Suppressor macrophage treated with lipopolysaccharide for 1 hour (primary cell): Measurements from ENCODE around the gene ADGRG4.
"Not testable (repeated sequence)": the region's sequence is repeated elsewhere in the genome, so short reads cannot be mapped to it uniquely, and the experiment has no call there.

Experiments
- DNase-seq, 3 donors: peaks; one replicate each; pipeline ENCODE4 v3.0.0-alpha.2; 2020 to 2022

Gene ADGRG4, protein sequence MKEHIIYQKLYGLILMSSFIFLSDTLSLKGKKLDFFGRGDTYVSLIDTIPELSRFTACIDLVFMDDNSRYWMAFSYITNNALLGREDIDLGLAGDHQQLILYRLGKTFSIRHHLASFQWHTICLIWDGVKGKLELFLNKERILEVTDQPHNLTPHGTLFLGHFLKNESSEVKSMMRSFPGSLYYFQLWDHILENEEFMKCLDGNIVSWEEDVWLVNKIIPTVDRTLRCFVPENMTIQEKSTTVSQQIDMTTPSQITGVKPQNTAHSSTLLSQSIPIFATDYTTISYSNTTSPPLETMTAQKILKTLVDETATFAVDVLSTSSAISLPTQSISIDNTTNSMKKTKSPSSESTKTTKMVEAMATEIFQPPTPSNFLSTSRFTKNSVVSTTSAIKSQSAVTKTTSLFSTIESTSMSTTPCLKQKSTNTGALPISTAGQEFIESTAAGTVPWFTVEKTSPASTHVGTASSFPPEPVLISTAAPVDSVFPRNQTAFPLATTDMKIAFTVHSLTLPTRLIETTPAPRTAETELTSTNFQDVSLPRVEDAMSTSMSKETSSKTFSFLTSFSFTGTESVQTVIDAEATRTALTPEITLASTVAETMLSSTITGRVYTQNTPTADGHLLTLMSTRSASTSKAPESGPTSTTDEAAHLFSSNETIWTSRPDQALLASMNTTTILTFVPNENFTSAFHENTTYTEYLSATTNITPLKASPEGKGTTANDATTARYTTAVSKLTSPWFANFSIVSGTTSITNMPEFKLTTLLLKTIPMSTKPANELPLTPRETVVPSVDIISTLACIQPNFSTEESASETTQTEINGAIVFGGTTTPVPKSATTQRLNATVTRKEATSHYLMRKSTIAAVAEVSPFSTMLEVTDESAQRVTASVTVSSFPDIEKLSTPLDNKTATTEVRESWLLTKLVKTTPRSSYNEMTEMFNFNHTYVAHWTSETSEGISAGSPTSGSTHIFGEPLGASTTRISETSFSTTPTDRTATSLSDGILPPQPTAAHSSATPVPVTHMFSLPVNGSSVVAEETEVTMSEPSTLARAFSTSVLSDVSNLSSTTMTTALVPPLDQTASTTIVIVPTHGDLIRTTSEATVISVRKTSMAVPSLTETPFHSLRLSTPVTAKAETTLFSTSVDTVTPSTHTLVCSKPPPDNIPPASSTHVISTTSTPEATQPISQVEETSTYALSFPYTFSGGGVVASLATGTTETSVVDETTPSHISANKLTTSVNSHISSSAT (N-terminal part only)

DNA sequence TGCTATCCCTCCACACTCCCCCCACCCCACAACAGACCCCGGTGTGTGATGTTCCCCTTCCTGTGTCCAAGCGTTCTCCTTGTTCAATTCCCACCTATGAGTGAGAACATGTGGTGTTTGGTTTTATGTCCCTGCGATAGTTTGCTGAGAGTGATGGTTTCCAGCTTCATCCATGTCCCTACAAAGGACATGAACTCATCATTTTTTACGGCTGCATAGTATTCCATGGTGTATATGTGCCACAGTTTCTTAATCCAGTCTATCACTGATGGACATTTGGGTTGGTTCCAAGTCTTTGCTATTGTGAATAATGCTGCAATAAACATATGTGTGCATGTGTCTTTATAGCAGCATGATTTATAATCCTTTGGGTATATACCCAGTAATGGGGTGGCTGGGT lies at the start of gene ADGRG4:
Gene ADGRG4, plus strand, starts transcription at position 243 of the 400 bp plus-strand sequence. CDS start 7,815 bp downstream, outside the sequence.
- not testable (repeated sequence) for DNase-seq

DNA sequence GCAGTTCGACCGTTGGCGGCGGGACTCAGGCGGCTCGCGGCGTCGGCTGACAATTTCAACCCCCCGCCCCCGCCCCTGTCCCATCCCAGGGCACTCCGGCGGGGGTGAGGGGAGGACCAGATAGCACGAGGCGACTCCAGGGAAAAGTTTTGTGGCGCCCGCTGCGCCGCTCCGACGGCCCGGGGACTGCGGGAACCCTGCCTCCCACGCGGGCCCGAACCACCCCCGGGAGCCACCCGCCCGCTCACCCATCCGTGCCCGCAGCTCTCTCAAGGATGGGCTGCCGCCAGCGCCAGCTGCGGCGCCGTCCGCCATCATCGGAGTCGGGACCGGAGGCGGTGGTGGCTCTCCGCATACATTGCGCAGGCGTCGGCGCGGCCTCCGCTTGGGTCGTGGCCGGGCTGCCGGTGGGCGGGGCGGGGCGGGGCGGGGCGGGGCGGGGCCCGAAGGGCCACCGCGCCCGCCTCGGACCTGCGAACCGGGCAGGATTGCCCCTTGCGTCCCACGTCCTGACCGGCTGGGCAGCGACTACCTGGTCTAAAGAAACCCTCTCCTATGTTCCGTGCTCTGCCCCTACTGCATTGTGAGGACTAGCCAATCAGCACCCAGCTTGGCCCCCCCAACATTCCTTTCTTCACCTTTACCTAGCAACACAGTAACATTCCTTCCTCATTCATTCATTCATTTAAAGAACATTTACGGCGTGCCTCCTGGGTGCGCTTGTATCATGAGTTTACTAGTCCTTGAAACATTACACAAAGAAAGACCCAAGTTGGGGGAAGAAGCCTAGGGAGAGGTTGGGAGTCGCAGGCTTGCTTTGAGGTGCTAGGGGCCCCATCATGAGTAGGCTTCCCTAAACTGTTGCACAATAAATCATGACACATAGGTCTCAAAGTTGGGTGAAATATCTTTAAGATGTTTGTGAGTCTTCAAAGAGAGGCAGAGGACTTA lies 49.4 kb upstream of the ADGRG4 start, which contains the start of gene MAP7D3:
Gene MAP7D3, minus strand, starts transcription at position 360 of the 951 bp plus-strand sequence. Its CDS starts 42 bp downstream, at position 318.
- peak; percentile 62 to 81 (median 75) for DNase-seq

DNA sequence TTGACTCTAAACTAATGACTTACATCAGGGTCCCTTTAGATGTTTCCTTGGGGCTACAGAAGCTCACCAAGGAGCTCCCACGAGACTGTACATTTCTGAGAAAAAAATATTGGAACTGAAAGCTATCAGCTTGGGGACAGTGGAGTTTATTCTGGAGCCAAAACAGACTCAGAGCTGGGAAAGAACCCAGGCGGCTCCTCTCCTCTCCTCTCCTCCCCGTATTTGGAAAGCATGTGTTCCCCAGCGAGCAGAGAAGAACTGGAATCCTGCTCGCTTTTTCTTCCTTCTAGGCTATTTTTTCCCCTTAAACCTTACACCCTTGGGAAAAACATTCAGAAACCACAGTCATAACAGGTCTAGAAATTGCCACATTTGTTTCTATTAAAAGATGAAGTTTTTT lies 45.2 kb upstream of the ADGRG4 start:
- no peak for DNase-seq

DNA sequence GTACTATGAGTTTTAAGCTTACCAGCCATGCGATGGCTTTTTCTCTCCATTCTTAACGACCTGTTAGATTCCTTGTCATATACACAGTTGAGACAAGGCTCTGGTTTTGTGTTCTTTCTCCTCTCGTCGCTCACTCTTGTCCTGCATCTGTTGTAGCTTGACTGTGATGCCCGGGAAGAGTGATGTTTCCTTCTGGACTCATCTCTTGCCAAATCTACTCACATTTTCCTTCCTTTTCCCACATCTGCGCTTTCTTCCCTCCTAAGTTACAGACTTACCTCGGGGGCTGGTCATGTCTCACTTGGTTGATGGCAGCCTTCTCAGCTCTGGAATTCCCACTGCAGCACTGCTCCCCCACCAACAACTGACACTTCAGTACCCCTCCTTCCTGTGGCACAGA lies 44.7 kb upstream of the ADGRG4 start:
- no peak for DNase-seq

DNA sequence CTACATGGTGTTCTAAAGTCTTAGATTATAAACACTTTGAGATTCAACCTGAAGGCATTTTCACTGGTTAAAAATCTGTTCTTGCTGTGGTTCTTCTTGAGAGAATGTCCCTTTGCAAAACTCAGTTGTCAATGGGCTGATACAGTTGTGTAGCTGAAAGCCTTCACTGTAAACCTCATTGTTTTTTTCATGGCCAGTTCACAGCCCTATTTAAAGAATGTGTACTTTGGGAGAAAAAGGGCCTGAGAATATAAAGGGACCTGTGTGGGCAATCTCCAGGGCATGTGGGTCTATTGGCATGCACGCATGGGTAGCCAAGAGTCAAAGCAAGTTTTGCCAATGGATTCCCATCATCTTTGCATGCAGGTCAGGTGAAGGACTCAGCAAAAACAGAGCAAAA lies 41.8 kb upstream of the ADGRG4 start:
- no peak for DNase-seq

DNA sequence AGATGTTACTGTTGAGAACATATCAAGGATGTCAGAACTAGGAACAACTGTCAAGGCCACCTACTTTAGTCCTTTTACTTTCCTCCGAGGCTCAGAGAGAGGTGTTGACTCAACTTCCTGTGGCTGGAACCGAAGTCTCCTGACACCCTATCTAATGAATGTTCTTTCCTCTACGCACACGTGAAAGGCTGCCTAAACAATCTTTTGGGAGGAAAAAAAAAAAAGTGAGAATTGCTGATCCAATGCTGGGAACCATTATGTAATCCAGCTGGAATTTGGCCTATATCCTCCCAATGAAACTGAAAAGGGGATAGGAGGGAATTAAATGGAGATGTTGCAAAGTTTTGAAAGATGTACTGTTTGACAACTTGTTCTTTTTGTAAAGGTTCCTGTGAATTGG lies 41.2 kb upstream of the ADGRG4 start:
- DNase-seq, result peak in 1 of 3 donors; percentile 16

DNA sequence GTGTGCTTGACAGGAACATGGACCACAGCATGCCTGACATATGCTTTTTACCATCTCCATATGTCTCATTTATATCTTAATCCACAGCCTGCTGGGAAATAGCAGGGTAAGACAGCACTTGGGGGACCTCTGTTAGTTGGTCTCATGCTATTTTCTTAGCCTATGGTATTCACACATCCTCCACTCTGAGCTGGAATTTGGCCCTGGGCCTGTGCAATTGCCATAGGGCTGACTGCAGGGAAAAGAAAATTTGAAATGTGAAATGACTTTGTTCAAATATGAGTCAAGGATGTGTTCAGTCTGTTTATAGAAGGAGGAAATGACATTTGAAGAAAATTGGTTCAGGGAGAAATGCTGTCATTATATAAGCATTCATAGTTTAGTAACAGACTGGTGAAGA lies 40.0 kb upstream of the ADGRG4 start:
- DNase-seq, result peak in 1 of 3 donors; percentile 19

DNA sequence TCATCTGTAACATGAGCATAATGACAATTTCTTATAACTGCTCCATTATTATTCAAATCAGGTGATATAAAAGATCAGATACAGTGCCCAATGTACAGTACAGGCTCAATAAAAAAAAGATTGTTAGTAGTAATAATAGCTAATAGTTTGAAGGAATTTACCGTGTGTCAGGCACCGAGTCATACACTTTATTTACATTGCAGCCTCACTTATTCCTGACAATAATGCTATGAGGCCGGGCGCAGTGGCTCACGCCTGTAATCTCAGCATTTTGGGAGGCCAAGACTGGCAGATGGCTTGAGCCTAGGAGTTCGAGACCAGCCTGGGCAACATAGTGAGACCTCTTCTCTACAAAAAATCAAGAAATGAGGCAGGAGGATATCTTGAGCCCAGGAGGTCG lies 39.4 kb upstream of the ADGRG4 start:
- DNase-seq, result no peak

DNA sequence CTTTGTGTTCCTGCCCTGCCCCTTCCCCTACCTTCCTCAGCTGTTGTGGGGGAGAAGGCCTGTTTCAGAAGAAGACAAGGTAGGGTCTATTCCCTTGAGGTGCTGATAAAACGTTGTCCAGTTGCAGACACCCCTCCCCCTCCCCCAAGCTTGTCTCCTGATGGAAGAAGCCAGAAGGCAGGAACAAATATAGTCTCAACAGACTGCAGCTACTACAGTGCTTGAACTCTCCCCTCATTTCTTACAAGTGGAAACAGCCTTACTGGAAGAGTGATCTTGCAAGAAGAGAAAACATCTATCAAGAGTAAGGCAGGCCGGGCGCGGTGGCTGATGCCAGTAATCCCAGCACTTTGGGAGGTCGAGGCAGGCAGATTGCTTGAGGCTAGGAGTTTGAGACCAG lies 38.5 kb upstream of the ADGRG4 start:
- DNase-seq, result no peak

DNA sequence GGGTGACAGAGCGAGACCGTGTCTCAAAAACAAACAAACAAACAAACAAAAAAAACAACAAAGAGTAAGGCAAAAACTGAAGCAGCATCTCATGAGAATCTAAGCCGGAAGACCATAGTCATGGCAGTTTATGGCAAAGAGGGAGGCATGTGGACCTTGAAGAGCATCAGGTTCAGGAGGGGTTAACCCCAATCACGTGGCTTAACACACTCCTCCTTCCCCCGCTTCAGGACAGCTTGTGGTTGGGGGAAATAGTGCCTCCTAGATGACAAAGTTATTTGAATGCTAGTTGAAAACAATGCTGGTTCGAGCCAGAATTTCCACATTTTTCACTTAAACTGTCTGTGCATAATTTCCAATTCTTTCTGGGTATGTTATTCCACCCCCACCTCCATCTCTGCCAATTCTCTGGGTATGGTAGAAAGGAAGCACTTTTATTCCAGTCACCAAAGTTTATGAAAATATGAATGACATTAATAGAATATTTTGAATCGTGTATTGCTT lies 37.9 kb upstream of the ADGRG4 start:
- no peak for DNase-seq

DNA sequence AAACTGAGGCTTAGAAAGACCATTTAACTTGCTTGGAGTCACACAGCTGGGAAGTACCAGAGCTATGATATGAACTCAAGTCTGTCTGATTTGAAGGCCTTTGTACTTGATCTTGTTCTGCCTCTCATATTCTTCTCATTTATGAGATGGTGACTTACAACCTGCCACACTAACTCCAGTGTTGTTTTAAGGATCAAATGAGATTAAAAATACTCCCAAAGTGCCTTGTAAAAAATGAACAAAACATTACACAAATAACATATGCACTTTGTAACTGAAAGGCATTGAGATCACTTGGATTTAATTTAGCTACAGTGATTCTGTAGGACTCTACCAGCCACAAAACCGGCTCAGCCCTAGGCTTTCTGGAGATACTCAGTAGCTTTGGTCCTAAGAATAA lies 33.9 kb upstream of the ADGRG4 start:
- no peak for DNase-seq

DNA sequence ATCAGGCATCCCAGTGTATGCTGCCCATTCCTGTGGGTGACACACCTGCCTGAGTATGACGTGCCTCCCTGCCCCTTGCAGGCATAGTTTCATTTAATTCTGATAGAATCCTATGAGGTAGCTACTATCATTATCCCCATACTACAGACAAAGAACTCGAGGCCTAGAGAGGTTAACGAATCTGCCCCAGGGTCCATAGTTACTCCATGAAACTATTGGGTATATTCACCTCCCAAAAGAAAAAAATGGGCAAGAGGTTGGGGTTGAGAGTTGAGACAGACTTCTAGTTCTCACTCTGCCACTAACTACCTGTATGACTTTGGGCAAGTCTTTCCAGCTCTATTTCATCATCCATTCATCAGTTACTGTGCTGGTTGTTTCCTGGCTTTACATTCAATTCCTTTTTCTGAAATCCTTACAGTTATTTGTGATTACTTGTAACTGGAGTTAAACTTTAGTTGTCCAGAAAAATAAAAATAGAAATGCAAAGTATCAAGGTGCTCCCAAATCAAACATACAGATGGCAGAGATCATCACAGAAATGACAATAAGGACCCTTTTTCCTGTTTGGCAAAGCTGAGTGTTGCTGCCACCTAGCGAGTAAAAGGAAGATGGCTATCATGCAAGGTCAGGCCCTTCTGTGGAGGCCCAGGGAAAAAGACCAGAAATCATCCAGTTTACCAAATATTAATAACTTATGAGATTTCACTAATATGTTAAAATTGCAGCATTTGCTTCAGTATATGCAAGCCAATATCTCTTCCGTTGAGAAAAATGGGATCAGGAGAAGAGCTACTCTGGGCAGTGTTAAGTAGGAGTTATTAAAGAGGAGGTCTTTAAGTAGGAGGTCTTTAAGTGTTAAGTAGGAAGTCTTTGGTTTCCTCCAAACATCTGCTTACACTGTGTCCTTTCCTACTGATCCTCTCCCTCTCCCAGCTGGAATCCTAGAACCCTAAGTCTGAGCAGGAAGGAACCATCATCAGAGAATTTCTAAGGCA lies 32.4 kb upstream of the ADGRG4 start:
- peak; percentile 24 to 58 (median 50) for DNase-seq

DNA sequence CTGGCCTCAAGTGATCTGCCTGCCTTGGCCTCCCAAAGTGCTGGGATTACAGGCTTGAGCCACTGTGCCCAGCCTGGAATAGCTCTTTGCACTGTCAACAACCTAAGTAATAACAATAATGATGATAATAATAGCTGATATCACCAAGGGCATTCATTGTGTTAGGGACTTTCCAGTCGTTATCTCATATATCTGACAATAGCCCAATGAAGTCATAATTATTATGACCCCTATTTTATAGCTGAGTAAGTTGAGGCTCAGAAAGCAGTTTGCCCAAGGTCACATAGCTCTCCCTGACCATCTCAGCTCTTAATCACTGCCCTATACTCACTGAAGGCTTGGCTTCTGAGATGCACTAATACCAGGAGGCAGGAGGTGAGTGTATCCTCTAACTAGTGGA lies 30.8 kb upstream of the ADGRG4 start:
- no peak for DNase-seq

DNA sequence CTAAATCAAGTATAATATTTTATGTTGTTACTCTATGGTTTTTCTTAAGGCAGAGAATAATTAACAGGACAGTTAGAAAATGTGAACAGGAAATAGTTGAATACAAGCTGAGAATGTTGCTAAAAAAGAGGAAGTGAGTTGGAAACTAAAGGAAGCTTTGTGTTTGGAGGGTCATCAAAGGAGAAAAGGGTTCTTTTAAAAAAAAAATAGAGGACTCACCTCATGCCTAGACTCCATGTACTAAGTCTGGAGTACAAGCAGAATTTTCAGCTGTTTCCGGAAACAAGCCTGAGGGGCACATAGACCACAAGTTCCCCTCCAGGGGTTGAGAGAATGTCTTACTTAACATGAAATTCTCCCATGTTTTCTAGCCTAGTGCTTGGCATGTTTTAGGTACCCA lies 29.5 kb upstream of the ADGRG4 start:
- peak in 2 of 3 donors; percentile 5 to 21 for DNase-seq

DNA sequence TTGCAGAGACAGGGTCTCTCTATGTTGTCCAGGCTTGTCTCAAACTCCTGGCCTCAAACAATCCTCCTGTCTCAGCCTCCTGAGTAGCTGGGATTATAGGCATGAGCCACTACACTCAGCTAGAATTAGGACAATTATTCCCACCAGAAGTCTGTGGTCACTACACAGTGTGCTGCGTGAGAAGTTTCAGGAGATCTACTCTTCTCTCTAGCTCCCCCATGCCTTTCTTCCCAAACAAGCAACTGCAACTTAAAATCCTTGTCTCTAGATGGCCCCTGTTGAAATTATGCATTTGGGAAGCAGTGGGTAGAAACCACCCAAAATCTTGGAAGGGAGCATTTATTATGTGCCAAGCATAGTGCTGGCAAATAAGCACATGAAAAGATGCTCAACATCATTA lies 28.4 kb upstream of the ADGRG4 start:
- DNase-seq, result no peak

DNA sequence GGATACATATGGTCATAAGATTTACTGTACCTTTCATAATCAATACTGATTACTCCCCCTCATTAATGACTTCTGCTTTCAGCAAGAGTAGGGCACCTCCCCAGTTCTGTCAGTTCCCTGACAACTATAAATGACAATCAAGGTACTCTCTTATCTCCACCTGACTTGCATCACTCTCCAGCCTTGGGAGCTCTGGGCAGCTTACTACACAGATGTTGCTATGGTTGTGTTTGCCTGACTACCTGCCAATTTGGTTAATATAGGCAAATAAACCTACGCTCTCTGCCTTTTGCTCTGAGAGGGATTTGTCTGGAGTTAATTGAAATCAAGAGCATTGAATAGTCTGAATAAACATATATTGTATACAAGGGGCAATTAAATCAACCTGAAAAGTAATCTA lies 26.8 kb upstream of the ADGRG4 start:
- DNase-seq, result no peak

DNA sequence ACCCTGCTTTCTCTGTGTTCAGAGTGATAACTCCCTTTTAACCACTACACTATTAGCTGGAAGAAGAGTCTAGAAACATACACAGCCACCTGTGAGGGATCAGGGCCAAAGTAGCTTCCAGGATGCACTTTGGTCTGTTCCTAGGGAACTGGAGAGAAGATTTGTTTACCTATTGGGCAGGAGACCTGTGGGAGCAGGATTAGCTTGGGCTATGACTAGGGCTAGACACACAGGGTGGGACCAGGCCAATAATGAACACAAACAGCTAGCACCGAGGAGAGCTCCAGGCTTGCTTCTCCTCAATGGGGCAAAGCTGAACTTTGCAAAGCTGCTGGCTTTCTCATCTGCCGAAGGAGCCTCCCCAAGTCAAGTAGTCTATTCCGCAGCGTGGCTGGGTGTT lies 25.2 kb upstream of the ADGRG4 start:
- DNase-seq, result no peak

DNA sequence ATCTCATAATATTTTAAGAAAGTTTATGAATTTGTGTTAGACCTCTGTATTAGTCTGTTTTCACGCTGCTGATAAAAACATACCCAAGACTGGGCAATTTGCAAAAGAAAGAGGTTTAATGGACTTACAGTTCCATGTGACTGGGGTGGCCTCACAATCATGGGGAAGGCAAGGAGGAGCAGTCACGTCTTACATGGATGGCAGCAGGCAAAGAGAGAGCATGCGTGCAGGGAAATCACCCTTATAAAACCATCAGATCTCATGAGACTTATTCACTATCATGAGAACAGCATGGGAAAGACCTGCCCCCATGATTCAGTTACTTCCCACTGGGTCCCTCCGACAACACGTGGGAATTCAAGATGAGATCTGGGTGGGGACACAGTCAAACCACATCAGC lies 14.4 kb upstream of the ADGRG4 start:
- DNase-seq, result not testable (repeated sequence)

DNA sequence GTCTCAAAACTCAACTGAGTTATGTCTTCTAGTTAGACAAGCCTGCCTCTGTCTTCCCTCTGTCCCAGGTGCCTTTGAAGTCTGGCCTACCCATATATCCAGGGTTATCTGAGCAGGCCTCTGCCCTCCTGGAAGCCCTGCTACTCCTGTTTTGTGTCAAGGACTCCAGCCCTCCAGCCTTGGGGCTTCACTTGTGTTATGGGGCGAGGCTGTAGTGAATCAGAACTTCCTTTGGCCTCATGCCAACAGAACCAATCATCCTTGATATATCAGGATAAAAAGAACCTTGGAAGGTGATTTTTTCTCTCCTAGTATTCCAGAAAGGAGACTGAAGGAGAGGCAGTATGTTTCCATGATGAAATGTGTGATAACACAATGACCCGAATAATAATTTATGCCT lies 8.9 kb upstream of the ADGRG4 start:
- DNase-seq, result no peak

DNA sequence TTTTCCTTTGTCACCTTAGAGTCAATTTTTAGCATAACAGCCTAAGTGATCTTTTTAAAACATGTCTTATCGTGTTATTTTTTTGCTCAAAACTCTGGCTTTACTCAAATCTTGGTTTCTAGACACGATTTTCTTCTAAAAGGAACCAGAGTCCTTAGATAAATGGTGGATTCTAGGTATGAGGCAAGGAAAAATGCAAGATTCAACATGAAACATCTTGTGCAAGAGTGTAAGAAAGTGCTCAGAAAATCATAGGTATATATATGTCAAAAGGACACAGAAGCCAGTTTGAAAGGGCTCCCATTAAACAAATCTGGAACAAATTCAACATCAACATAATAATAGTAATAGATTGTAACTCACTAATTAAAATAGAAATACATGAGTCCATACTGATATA lies 8.1 kb upstream of the ADGRG4 start:
- DNase-seq, result no peak
